ENCODE data around the gene LPIN3. TPM values are rescaled to one million over a fixed set of nuclear protein-coding genes. Genes with fewer than 3 reads are reported as not detected.

The LPIN3 gene
- total and polyA plus RNA-seq, 2 of the 4 experiments (the other 2 are of a cell fraction): 2.3 to 8.3 TPM

- Histone ChIP-seq H3K36me3 (ENCODE audit: control insufficient read depth, insufficient read depth, low read length) (no peaks in the 10 kb centered on the region), H3K79me1 (ENCODE audit: low read depth in 1 of 2, low read length in 2 of 2) (peaks cover 0 to 12% of the 10 kb centered on the region in 2 experiments; a peak in 1 of 4 replicates), H3K18ac (ENCODE audit: low read depth, low read length) (peak overlapping the region; percentile 86), H2BK15ac (ENCODE audit: low read depth, low read length) (peak overlapping the region; percentile 95), H3K4me2 (ENCODE audit: low read depth, low read length) (peak overlapping the region; percentile 49), H4K20me1 (ENCODE audit: insufficient read depth, low read length) (no peaks in the 10 kb centered on the region), H3K4me3 (ENCODE audit: insufficient read depth, low read depth, low read length) (no peak overlapping the region), H3K9me3 (ENCODE audit: control insufficient read depth, insufficient read depth, low read length) (no peaks in the 10 kb centered on the region), H4K5ac (ENCODE audit: low read depth, low read length) (peak overlapping the region; percentile 94), H3K56ac (ENCODE audit: extremely low read depth, insufficient read depth, low read length) (peak overlapping the region; percentile 95), H2AFZ (replicated peaks; ENCODE audit: low read length, poor library complexity) (peak overlapping the region; percentile 80), H2BK20ac (ENCODE audit: low read depth, low read length) (peak overlapping the region; percentile 97), H3K27me3 (ENCODE audit: control insufficient read depth, insufficient read depth, low read length) (no peaks in the 10 kb centered on the region), H3K4me1 (ENCODE audit: control insufficient read depth, insufficient read depth, low read length) (peaks cover 21% of the 10 kb centered on the region), H3K4ac (ENCODE audit: low read depth, low read length) (peak overlapping the region; percentile 99), H2AK9ac (replicated peaks; ENCODE audit: low read depth, low read length, poor library complexity) (peak overlapping the region; percentile 96), H2BK5ac (ENCODE audit: low read depth, low read length, poor library complexity, severe bottlenecking) (peak overlapping the region; percentile 93), H3K9ac (ENCODE audit: low read depth, low read length) (peak overlapping the region; percentile 61), H2BK120ac (ENCODE audit: low read depth, low read length) (peak overlapping the region; percentile 99), H3K14ac (replicated peaks; ENCODE audit: low read depth, low read length) (peak overlapping the region; percentile 97), H3K23ac (ENCODE audit: low read depth, low read length) (peak overlapping the region; percentile 97), H2AK5ac (ENCODE audit: low read depth, low read length) (peak overlapping the region; percentile 92), H3K9me1 (ENCODE audit: insufficient read depth, low read length) (peaks cover 10% of the 10 kb centered on the region), H4K8ac (ENCODE audit: low read depth in 2 of 2, low read length in 2 of 2) (peak overlapping the region; percentile 86 to 98), H3K27ac (ENCODE audit: insufficient read depth, low read length) (peak overlapping the region; percentile 91), H4K91ac (ENCODE audit: insufficient read depth, low read depth, low read length) (peak overlapping the region; percentile 97)
- ChIA-PET CTCF (interaction anchor here (0.7 kb wide), 1 partner anchor 176 kb away, joined by 3 read pairs; no protein-coding TSS in a partner anchor), POLR2A (ENCODE audit: unreplicated experiment) (interaction anchor here (0.6 kb wide), 2 partner anchors 12 to 136 kb away, joined by 3 to 4 read pairs; partner anchors contain the start of gene ZHX3)
- dilution Hi-C loops (cut with HindIII; ENCODE audit: low sequenced_read_pairs, unreplicated experiment) (no loop called here), in situ Hi-C loops (cut with MboI; ENCODE audit: low sequenced_read_pairs) (loop anchor here (5.0 kb wide), 1 partner anchor 97 kb away; no protein-coding TSS in a partner anchor), intact Hi-C loops (cut with micrococcal nuclease) (loop anchor here (1.0 to 5.0 kb wide), 2 partner anchors 12 to 192 kb away; partner anchors contain the start of genes PLCG1 and ZHX3)
- ATAC-seq (ENCODE audit: low read depth): peak; percentile 92
- 0% methylated on average over 1 of the region's 14 CpGs; no CpG with 5 or more reads in 1 of the 2 experiments for WGBS, 2 experiments (ENCODE audit: extremely low coverage in 2 of 2, insufficient read length in 1 of 2)
- peak; percentile 94 for TF ChIP-seq MXI1 (IDR thresholded peaks at IDR 0.05; ENCODE audit: borderline replicate concordance, low read depth, low read length)
- peak; percentile 5; the same call in 1 of the 2 replicates for TF ChIP-seq CEBPB (IDR thresholded peaks at IDR 0.05; ENCODE audit: low read depth, low read length)
- peak; percentile 37; the same call in 1 of the 2 replicates for TF ChIP-seq RAD21 (IDR thresholded peaks at IDR 0.05; ENCODE audit: low read length)
- peak; percentile 90 for TF ChIP-seq USF2 (IDR thresholded peaks at IDR 0.05; ENCODE audit: low read depth, low read length)
- no peak for TF ChIP-seq ELK1 (IDR thresholded peaks at IDR 0.05; ENCODE audit: borderline replicate concordance, low read depth, low read length)
- TF ChIP-seq MAFK (IDR thresholded peaks at IDR 0.05; ENCODE audit: low read depth, low read length): peak; percentile 47; the same call in 1 of the 2 replicates
- peak; percentile 76 for TF ChIP-seq FOS (IDR thresholded peaks at IDR 0.05; ENCODE audit: low read depth, low read length)
- peak; percentile 67 for TF ChIP-seq BHLHE40 (IDR thresholded peaks at IDR 0.05; ENCODE audit: low read depth, low read length)
- peak; percentile 41; the same call in 1 of the 2 replicates for TF ChIP-seq NFE2L2 (IDR thresholded peaks at IDR 0.05; ENCODE audit: low read depth, low read length)
- no peak; the same call in 1 of the 2 replicates for TF ChIP-seq SMC3 (IDR thresholded peaks at IDR 0.05; ENCODE audit: low read depth, low read length)
- TF ChIP-seq POLR2A (IDR thresholded peaks at IDR 0.05; ENCODE audit: low read depth, low read length): peak; percentile 72; the same call in 1 of the 2 replicates
- TF ChIP-seq MAZ (IDR thresholded peaks at IDR 0.05; ENCODE audit: borderline replicate concordance, low read depth, low read length): no peak
- peak; percentile 99 for DNase-seq
- BruUV-seq (replicated peaks): no TSS peak
These were observed 10.9 kb upstream of the LPIN3 start for GRCh38 chr20:41329435-41330342.

All from IMR-90 (cell line).